GM20431 (cell line): Measurements from ENCODE around the gene CRMP1.

Experiments
- in situ Hi-C: fragments of 300-500 bp; cut with MseI, MboI; formaldehyde crosslinking; loops from one replicate; pipeline ENCODE4 v1.15.0; 2020; ENCODE audit warnings: low sequenced_read_pairs; ENCODE audit not compliant: unreplicated experiment

Gene CRMP1

GRCh38 chr4:5893004-5893580, at the start of gene CRMP1:
TSS of gene CRMP1 (minus strand) at chr4:5893086. CDS start at chr4:5892969, 117 bp downstream.
- in situ Hi-C loops = no loop called here

GRCh38 chr4:5941601-5942000, 48.7 kb upstream of the CRMP1 start:
- in situ Hi-C loops = no loop called here

GRCh38 chr4:5940470-5941203, 47.8 kb upstream of the CRMP1 start:
- in situ Hi-C loops = no loop called here

- in situ Hi-C loops = no loop called here
Measured at GRCh38 chr4:5933996-5934831, 41.3 kb upstream of the CRMP1 start.

- in situ Hi-C loops = no loop called here
Measured at GRCh38 chr4:5933116-5933515, 40.2 kb upstream of the CRMP1 start.

GRCh38 chr4:5932035-5932568, 39.2 kb upstream of the CRMP1 start:
- in situ Hi-C loops = no loop called here

GRCh38 chr4:5931526-5931925, 38.6 kb upstream of the CRMP1 start:
- in situ Hi-C loops = no loop called here

GRCh38 chr4:5930876-5931275, 38.0 kb upstream of the CRMP1 start:
- in situ Hi-C loops = no loop called here

GRCh38 chr4:5930456-5930855, 37.6 kb upstream of the CRMP1 start:
- in situ Hi-C loops = no loop called here

- in situ Hi-C loops = no loop called here
Measured at GRCh38 chr4:5928844-5929420, 36.0 kb upstream of the CRMP1 start.

- in situ Hi-C loops = no loop called here
Measured at GRCh38 chr4:5928274-5928673, 35.4 kb upstream of the CRMP1 start.

GRCh38 chr4:5927747-5928146, 34.9 kb upstream of the CRMP1 start:
- in situ Hi-C loops = no loop called here

GRCh38 chr4:5927116-5927515, 34.2 kb upstream of the CRMP1 start:
- in situ Hi-C loops = no loop called here

- in situ Hi-C loops = no loop called here
Measured at GRCh38 chr4:5926598-5926997, 33.7 kb upstream of the CRMP1 start.

GRCh38 chr4:5925419-5926200, 32.7 kb upstream of the CRMP1 start:
- in situ Hi-C loops = no loop called here

- in situ Hi-C loops = no loop called here
Measured at GRCh38 chr4:5924461-5925125, 31.7 kb upstream of the CRMP1 start.

GRCh38 chr4:5923376-5923775, 30.5 kb upstream of the CRMP1 start:
- in situ Hi-C loops = no loop called here

- in situ Hi-C loops = no loop called here
Measured at GRCh38 chr4:5922556-5922955, 29.7 kb upstream of the CRMP1 start.

- in situ Hi-C loops = no loop called here
Measured at GRCh38 chr4:5921981-5922380, 29.1 kb upstream of the CRMP1 start.
